SJSA1 (cell line): Measurements from ENCODE around the gene CDC25C. TPM values are rescaled to one million over a fixed set of nuclear protein-coding genes. Genes with fewer than 3 reads are reported as not detected.

Experiments
- DNase-seq, 2 experiments: peaks; one replicate each; pipeline ENCODE4 v3.0.0-alpha.2; 2015 to 2020; ENCODE audit warnings: low spot score in 2 of 2, low read depth in 1 of 2
- H3K27ac ChIP-seq: fragments of 250-450 bp; sonication (Bioruptor Pico); 2 replicates; pipeline ENCODE4 v1.5.1; 2020; ENCODE audit warnings: mild to moderate bottlenecking, moderate library complexity
- H3K27me3 ChIP-seq: fragments of 250-450 bp; sonication (Bioruptor Pico); replicated peaks from 2 replicates; pipeline ENCODE4 v1.5.1; 2020; ENCODE audit warnings: mild to moderate bottlenecking, moderate library complexity
- H3K36me3 ChIP-seq: fragments of 250-450 bp; sonication (Bioruptor Pico); 2 replicates; pipeline ENCODE4 v1.5.1; 2020; ENCODE audit warnings: mild to moderate bottlenecking
- H3K4me1 ChIP-seq: fragments of 250-450 bp; sonication (Bioruptor Pico); replicated peaks from 2 replicates; pipeline ENCODE4 v1.6.1; 2021; ENCODE audit warnings: mild to moderate bottlenecking
- H3K4me3 ChIP-seq: fragments of 250-450 bp; sonication (Bioruptor Pico); 2 replicates; pipeline ENCODE4 v1.5.1; 2020; ENCODE audit warnings: mild to moderate bottlenecking
- H3K9me3 ChIP-seq: fragments of 250-450 bp; sonication (Bioruptor Pico); replicated peaks from 2 replicates; pipeline ENCODE4 v1.5.1; 2020; ENCODE audit warnings: mild to moderate bottlenecking
- total RNA-seq: library from RNA; depleted of rRNA; stranded (reverse); fragments of >200 nt; shearing (Covaris generic); gene quantifications from 2 replicates; pipeline ENCODE4 v1.2.3, GENCODE V29; 2014; rRNA removed

The CDC25C gene
- total RNA-seq: 36.5 and 40.0 TPM in 2 replicates

- H3K27ac ChIP-seq: peak within 1 kb of the TSS; percentile 84
- peak within 1 kb of the TSS; percentile 53 for H3K4me3 ChIP-seq
- no peaks in the 10 kb centered on the region for H3K9me3 ChIP-seq
- H3K4me1 ChIP-seq: peaks cover 12% of the 10 kb centered on the region
- no peaks in the 10 kb centered on the region for H3K27me3 ChIP-seq
- H3K36me3 ChIP-seq: peaks cover 16% of the 10 kb centered on the region
- peak; percentile 99 to 100 for DNase-seq
Measured at GRCh38 chr5:138331449-138332368, at the start of gene CDC25C. Gene CDC25C, minus strand, starts transcription at chr5:138331804. Its CDS starts 624 bp downstream, at chr5:138331180.

- Histone ChIP-seq H3K27me3 (no peaks in the 10 kb centered on the region), H3K4me3 (no peak overlapping the region), H3K9me3 (no peaks in the 10 kb centered on the region), H3K36me3 (peaks cover 47% of the 10 kb centered on the region), H3K4me1 (no peaks in the 10 kb centered on the region), H3K27ac (no peak overlapping the region)
- no peak for DNase-seq
Measured at GRCh38 chr5:138372653-138373052, 41.0 kb upstream of the CDC25C start.

- Histone ChIP-seq H3K36me3 (peaks cover 43% of the 10 kb centered on the region), H3K4me3 (no peak overlapping the region), H3K27me3 (no peaks in the 10 kb centered on the region), H3K9me3 (no peaks in the 10 kb centered on the region), H3K27ac (no peak overlapping the region), H3K4me1 (no peaks in the 10 kb centered on the region)
- DNase-seq: no peak
Measured at GRCh38 chr5:138372225-138372624, 40.6 kb upstream of the CDC25C start.

- peaks cover 36% of the 10 kb centered on the region for H3K36me3 ChIP-seq
- peaks cover 2% of the 10 kb centered on the region; the same call in 1 of the 2 replicates for H3K4me1 ChIP-seq
- H3K4me3 ChIP-seq: no peak overlapping the region
- no peaks in the 10 kb centered on the region for H3K27me3 ChIP-seq
- H3K27ac ChIP-seq: no peak overlapping the region
- no peaks in the 10 kb centered on the region for H3K9me3 ChIP-seq
- DNase-seq: no peak
Measured at GRCh38 chr5:138371454-138371853, 39.9 kb upstream of the CDC25C start.

- Histone ChIP-seq H3K36me3 (peaks cover 28% of the 10 kb centered on the region), H3K27ac (no peak overlapping the region), H3K4me1 (peaks cover 4% of the 10 kb centered on the region; the same call in 1 of the 2 replicates)
Measured at GRCh38 chr5:138370537-138370936, 38.9 kb upstream of the CDC25C start.

GRCh38 chr5:138369706-138370105, 38.1 kb upstream of the CDC25C start:
- no peak for DNase-seq
- H3K27me3 ChIP-seq: no peaks in the 10 kb centered on the region
- H3K27ac ChIP-seq: no peak overlapping the region
- peaks cover 4% of the 10 kb centered on the region; the same call in 1 of the 2 replicates for H3K4me1 ChIP-seq
- no peak overlapping the region for H3K4me3 ChIP-seq
- H3K36me3 ChIP-seq: peaks cover 22% of the 10 kb centered on the region
- no peaks in the 10 kb centered on the region for H3K9me3 ChIP-seq

More at GRCh38 chr5:138370537-138370936, 38.9 kb upstream of the CDC25C start:
- H3K4me3 ChIP-seq: no peak overlapping the region
- H3K27me3 ChIP-seq: no peaks in the 10 kb centered on the region
- DNase-seq: no peak
- H3K9me3 ChIP-seq: no peaks in the 10 kb centered on the region

- DNase-seq: no peak
- H3K27me3 ChIP-seq: no peaks in the 10 kb centered on the region
- H3K4me1 ChIP-seq: peaks cover 4% of the 10 kb centered on the region; the same call in 1 of the 2 replicates
- H3K36me3 ChIP-seq: peaks cover 19% of the 10 kb centered on the region
- H3K27ac ChIP-seq: no peak overlapping the region
- H3K4me3 ChIP-seq: no peak overlapping the region
- H3K9me3 ChIP-seq: no peaks in the 10 kb centered on the region
Measured at GRCh38 chr5:138369261-138369660, 37.7 kb upstream of the CDC25C start.

GRCh38 chr5:138366632-138367382, 35.2 kb upstream of the CDC25C start:
- H3K27ac ChIP-seq: no peak overlapping the region
- DNase-seq: no peak

GRCh38 chr5:138364576-138364975, 33.0 kb upstream of the CDC25C start:
- Histone ChIP-seq H3K36me3 (no peaks in the 10 kb centered on the region), H3K4me1 (peaks cover 4% of the 10 kb centered on the region; the same call in 1 of the 2 replicates), H3K4me3 (no peak overlapping the region), H3K27ac (no peak overlapping the region), H3K27me3 (no peaks in the 10 kb centered on the region), H3K9me3 (no peaks in the 10 kb centered on the region)
- DNase-seq: no peak

More at GRCh38 chr5:138366632-138367382, 35.2 kb upstream of the CDC25C start:
- Histone ChIP-seq H3K27me3 (no peaks in the 10 kb centered on the region), H3K9me3 (no peaks in the 10 kb centered on the region), H3K4me3 (no peak overlapping the region), H3K4me1 (peaks cover 4% of the 10 kb centered on the region; the same call in 1 of the 2 replicates), H3K36me3 (no peaks in the 10 kb centered on the region)

- H3K9me3 ChIP-seq: no peaks in the 10 kb centered on the region
- DNase-seq: no peak
- no peaks in the 10 kb centered on the region for H3K4me1 ChIP-seq
- H3K27ac ChIP-seq: no peak overlapping the region
- H3K36me3 ChIP-seq: no peaks in the 10 kb centered on the region
- no peaks in the 10 kb centered on the region for H3K27me3 ChIP-seq
- no peak overlapping the region for H3K4me3 ChIP-seq
Measured at GRCh38 chr5:138360941-138361452, 29.4 kb upstream of the CDC25C start.

- H3K27me3 ChIP-seq: no peaks in the 10 kb centered on the region
- no peak overlapping the region for H3K4me3 ChIP-seq
- peaks cover 8% of the 10 kb centered on the region for H3K4me1 ChIP-seq
- H3K9me3 ChIP-seq: no peaks in the 10 kb centered on the region
- no peak overlapping the region for H3K27ac ChIP-seq
- DNase-seq: no peak
- H3K36me3 ChIP-seq: peaks cover 9% of the 10 kb centered on the region
Measured at GRCh38 chr5:138359621-138360020, 28.0 kb upstream of the CDC25C start.

- peaks cover 19% of the 10 kb centered on the region for H3K4me1 ChIP-seq
- H3K27ac ChIP-seq: no peak overlapping the region
- H3K4me3 ChIP-seq: no peak overlapping the region
- peak in 1 of 2 experiments; percentile 51 for DNase-seq
- H3K27me3 ChIP-seq: no peaks in the 10 kb centered on the region
- peaks cover 10% of the 10 kb centered on the region for H3K9me3 ChIP-seq
- H3K36me3 ChIP-seq: peaks cover 35% of the 10 kb centered on the region
Measured at GRCh38 chr5:138354926-138355378, 23.3 kb upstream of the CDC25C start.

GRCh38 chr5:138354387-138354786, 22.8 kb upstream of the CDC25C start:
- H3K27me3 ChIP-seq: no peaks in the 10 kb centered on the region
- DNase-seq: no peak
- H3K36me3 ChIP-seq: peaks cover 39% of the 10 kb centered on the region
- no peak overlapping the region for H3K27ac ChIP-seq
- H3K4me1 ChIP-seq: peaks cover 19% of the 10 kb centered on the region
- H3K4me3 ChIP-seq: peak overlapping the region; percentile 87
- H3K9me3 ChIP-seq: peaks cover 10% of the 10 kb centered on the region
